ENCODE measurements around the gene EYS.

GRCh38 chr6:63671098-63671754, 2035.8 kb downstream of the EYS start:
- TF ChIP-seq CTCF (IDR thresholded peaks at IDR 0.05) = no peak
- no peak for TF ChIP-seq POLR2A (IDR thresholded peaks at IDR 0.05)

Data from gastroesophageal sphincter (tissue), 3 donors.